ENCODE results near the gene ABR. TPM values are rescaled to one million over a fixed set of nuclear protein-coding genes. Genes with fewer than 3 reads are reported as not detected.

ABR gene
- total RNA-seq, 6 experiments from 2014 or later = 7.4 to 21.5 (median 11.3) TPM

GRCh38 chr17:962166-962565 lies 217.6 kb downstream of the ABR start:
- no peak overlapping the region for H3K27ac ChIP-seq
- ATAC-seq (no peak), DNase-seq (no peak)

GRCh38 chr17:958712-959451 lies 220.9 kb downstream of the ABR start:
- Histone ChIP-seq H3K4me1 (no peaks in the 10 kb centered on the region), H3K4me3 (no peak overlapping the region), H3K27ac (no peak overlapping the region), H3K36me3 (no peaks in the 10 kb centered on the region), H3K9me3 (no peaks in the 10 kb centered on the region), H3K27me3 (no peaks in the 10 kb centered on the region)
- no peak for DNase-seq
- WGBS (ENCODE audit: insufficient coverage, low coverage, low lambda C conversion rate, missing lambda C conversion rate) = 56% methylated on average over 4 of the region's 31 CpGs
- ATAC-seq = peak in 1 of 4 donors; percentile 29
- TF ChIP-seq CTCF (IDR thresholded peaks at IDR 0.05) (no peak), POLR2A (IDR thresholded peaks at IDR 0.05) (no peak)
- intact Hi-C loops (cut with DNase I) = no loop called here

More at GRCh38 chr17:962166-962565, 217.6 kb downstream of the ABR start:
- Histone ChIP-seq H3K4me1 (no peaks in the 10 kb centered on the region), H3K4me3 (no peak overlapping the region), H3K36me3 (no peaks in the 10 kb centered on the region), H3K9me3 (no peaks in the 10 kb centered on the region), H3K27me3 (no peaks in the 10 kb centered on the region)
- TF ChIP-seq POLR2A (IDR thresholded peaks at IDR 0.05) (no peak), CTCF (IDR thresholded peaks at IDR 0.05) (no peak)
- intact Hi-C loops (cut with DNase I) = no loop called here
- 67% methylated on average over 8 of the region's 8 CpGs for WGBS (ENCODE audit: insufficient coverage, low coverage, low lambda C conversion rate, missing lambda C conversion rate)

GRCh38 chr17:957856-958421 lies 221.8 kb downstream of the ABR start:
- WGBS (ENCODE audit: insufficient coverage, low coverage, low lambda C conversion rate, missing lambda C conversion rate) = 85% methylated on average over 20 of the region's 20 CpGs
- no peak for TF ChIP-seq POLR2A (IDR thresholded peaks at IDR 0.05)
- no peak for TF ChIP-seq CTCF (IDR thresholded peaks at IDR 0.05)
- H3K4me1 ChIP-seq = no peaks in the 10 kb centered on the region
- DNase-seq (peak in 1 of 3 donors; percentile 2), ATAC-seq (no peak)
- no peaks in the 10 kb centered on the region for H3K36me3 ChIP-seq
- H3K4me3 ChIP-seq = no peak overlapping the region
- intact Hi-C loops (cut with DNase I) = no loop called here
- H3K27ac ChIP-seq = no peak overlapping the region
- H3K27me3 ChIP-seq = no peaks in the 10 kb centered on the region
- H3K9me3 ChIP-seq = no peaks in the 10 kb centered on the region

- Histone ChIP-seq H3K36me3 (no peaks in the 10 kb centered on the region), H3K27ac (no peak overlapping the region), H3K4me3 (no peak overlapping the region), H3K27me3 (no peaks in the 10 kb centered on the region), H3K4me1 (no peaks in the 10 kb centered on the region), H3K9me3 (no peaks in the 10 kb centered on the region)
- intact Hi-C loops (cut with DNase I) = no loop called here
- ATAC-seq (no peak), DNase-seq (peak in 1 of 3 donors; percentile 2)
- WGBS (ENCODE audit: insufficient coverage, low coverage, low lambda C conversion rate, missing lambda C conversion rate) = 46% methylated on average over 4 of the region's 8 CpGs
- no peak for TF ChIP-seq CTCF (IDR thresholded peaks at IDR 0.05)
- TF ChIP-seq POLR2A (IDR thresholded peaks at IDR 0.05) = no peak
These were observed 222.9 kb downstream of the ABR start for GRCh38 chr17:956905-957304.

Data from right lobe of liver (tissue), 6 donors.